Stimulated activated CD8-positive, alpha-beta memory T cell treated with anti-CD3 and anti-CD28 coated beads, Interleukin-15, amount 100 ng/mL, for 48 hours (primary cell): Measurements from ENCODE around the gene CNN1.

ENCODE experiments used
- DNase-seq, 2 donors: peaks; one replicate each; pipeline ENCODE4 v3.0.0-alpha.2; 2020; ENCODE audit warnings: low read depth in 2 of 2

CNN1 gene

GRCh38 chr19:11538232-11539036, at the start of gene CNN1:
TSS of gene CNN1 (plus strand) at chr19:11538851. CDS start at chr19:11538928, 77 bp downstream.
- no peak for DNase-seq

DNA sequence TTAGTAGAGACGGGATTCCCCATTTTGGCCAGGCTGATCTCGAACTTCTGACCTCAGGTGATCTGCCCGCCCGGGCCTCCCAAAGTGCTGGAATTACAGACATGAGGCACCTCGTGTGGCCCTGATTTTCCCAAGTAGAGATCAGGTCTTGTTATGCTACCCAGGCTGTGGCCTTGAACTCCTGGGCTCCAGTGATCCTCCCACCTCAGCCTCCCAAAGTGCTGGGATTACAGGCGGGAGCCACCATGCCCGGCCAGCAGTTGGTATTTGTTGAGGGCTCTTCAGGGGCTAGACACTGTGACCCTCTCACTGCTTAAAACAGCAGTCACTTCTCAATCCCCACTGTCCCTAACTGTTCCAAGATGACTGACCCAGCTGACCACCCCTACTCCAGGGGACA, 49.3 kb upstream of the CNN1 start:
- no peak for DNase-seq

GRCh38 chr19:11494634-11495285, 43.9 kb upstream of the CNN1 start:
- DNase-seq: no peak

GRCh38 chr19:11495481-11495880, 43.2 kb upstream of the CNN1 start:
- DNase-seq: no peak

DNA sequence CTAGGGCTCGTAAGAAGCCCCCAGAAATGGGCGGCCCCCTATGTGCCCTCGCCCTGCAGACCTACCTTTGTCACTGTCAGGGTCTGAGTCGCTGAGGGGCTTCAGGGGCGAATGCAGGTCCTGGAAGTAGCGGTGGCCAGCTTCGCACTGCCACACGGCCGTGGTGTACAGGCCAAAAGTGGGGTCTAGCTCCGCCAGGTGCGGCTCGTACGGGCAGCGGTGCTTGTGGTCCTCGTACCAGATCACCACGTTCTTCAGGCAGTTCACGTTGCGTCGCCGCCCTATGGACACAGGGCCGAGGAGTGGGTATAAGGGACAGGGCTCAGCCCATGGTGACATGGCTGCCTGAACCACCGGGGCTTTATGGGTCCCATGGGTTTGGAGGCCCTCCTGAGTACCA, 42.8 kb upstream of the CNN1 start:
- DNase-seq: no peak

DNA sequence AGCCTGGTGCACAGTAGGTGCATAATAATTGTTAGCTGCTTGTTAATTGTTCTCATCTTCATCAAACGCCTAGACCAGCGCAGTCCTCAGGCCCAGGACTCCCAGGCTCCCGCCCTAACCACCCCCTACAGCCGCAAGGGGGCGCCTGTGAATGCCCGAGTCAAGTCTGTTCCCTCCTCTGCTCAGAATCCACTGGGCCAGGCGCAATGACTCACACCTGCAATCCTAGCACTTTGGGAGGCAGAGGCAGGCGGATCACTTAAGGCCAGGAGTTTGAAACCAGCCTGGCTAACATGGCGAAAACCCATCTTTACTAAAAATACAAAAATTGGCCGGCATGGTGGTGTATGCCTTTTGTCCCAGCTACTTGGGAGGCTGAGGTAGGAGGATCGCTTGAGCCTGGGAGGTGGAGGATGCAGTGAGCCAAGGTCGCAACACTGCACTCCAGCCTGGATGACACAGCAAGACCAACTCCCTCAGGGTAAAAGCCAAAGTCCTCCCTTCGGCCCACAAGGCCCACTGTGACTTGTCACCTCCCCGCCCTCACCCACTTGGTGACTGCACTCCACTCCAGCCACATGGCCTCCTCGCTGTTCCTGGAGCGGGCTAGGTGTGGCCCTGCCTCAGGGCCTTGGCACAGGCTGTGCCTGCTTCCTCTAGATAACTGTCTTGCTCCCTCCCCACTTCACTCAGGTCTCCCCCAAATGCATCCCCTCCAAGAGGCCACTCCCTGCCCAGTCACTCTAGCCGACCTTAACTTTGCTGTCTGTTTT, 42.1 kb upstream of the CNN1 start:
- peak; percentile 39 to 47 for DNase-seq

DNA sequence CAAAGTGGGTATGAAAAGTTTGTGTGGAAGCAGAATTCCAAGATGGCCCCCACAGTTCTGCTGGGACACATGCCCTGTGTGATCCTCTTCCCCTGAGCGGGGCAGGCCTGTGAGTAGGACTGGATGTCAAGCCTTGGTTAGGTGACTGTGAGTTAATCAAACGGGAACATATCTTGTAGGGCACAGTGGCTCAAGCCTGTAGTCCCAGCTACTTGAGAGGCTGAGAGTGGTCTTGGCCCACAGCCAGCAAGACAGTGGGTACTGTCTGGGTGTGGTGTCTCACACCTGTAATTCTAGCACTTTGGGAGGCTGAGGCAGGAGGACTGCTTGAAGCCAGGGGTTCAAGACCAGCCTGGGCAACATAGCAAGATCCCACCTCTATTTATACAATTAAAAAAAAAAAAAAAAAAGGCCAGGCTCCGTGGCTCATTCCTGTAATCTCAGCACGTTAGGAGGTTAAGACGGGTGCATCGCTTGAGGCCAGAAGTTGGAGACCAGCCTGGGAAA, 39.4 kb upstream of the CNN1 start:
- no peak for DNase-seq

GRCh38 chr19:11499890-11500420, 38.7 kb upstream of the CNN1 start:
- DNase-seq: no peak

DNA sequence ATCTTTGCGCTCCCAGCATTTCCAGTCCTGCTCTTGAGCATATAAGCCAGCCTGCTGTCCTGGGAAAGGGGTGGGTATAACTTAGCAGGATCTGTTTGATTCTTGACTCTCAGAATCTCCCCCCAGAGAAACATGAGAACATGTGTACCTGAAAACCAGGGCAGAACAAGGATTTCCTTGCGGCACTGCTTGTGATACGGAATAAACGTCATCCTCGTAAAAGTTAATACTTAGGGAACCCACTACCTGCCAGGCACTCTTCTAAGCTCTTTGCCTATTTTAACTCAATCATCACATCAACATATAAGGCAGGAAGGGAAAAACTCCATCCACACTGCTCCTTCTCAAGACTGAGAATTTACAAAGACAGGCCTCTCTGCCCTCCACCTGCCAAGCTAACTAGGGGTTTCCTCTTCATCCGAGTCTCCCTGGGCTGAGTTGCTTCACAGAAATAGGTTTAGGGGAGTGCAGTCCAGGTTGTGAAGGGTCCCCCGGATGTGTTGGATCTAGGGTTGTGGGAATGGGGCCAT, 34.1 kb upstream of the CNN1 start:
- DNase-seq: no peak

DNA sequence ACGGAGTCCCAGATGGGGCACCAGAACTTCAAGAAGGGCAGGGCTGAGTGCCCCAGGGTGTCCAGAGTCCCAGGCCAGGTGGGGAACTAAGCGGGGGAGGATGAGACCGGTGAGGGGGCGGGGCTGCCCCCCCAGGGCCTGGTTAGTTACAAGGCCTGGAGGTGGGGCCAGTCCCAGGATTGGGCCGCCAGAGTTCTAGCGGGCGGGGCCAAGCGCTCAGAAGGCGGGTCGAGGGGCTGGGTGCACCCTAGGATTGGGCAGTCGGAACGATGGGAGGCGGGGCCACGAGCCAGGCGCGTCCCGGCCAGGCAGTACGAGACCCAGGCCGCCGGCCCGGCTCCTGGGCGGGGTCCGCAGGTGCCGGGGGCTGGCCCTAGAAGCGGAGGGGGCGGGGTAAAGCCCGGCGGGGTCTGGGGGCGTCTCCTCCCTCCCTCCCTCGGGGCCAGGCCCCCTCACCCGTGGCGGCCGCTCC, 33.6 kb upstream of the CNN1 start:
- peak; percentile 96 for DNase-seq

GRCh38 chr19:11505504-11506100, 33.0 kb upstream of the CNN1 start, which contains the start of gene ZNF653:
TSS of gene ZNF653 (minus strand) at chr19:11505839. CDS start at chr19:11505786, 53 bp downstream.
- peak; percentile 90 to 92 for DNase-seq

DNA sequence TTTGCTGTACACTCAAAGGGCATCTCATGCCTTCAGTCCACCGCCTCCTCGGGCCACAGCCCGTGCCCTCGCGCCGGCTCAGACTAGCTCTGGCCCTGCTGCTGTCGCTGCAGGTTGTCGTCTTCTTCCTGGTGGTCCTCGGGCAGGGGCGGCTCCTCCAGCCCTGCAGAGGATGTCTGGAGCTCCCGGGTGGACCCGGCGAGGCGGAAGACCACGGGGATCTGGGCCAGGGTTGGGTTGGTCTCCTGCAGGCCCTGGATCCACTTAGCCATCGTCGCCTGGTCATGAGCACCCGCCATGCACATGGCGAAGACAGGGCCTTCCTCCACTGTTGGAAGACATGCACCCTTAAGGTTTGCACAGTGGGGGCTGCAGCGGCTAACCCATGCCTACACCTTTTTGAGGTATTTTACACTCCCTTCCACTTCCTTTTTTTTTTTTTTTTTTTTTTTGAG, 32.5 kb upstream of the CNN1 start:
- peak in 1 of 2 donors; percentile 19 for DNase-seq

- no peak for DNase-seq
These were observed 31.7 kb upstream of the CNN1 start for GRCh38 chr19:11506967-11507366.

- no peak for DNase-seq
These were observed 31.1 kb upstream of the CNN1 start for GRCh38 chr19:11507370-11508078.

- DNase-seq: no peak
These were observed 28.2 kb upstream of the CNN1 start for GRCh38 chr19:11510444-11510843.

DNA sequence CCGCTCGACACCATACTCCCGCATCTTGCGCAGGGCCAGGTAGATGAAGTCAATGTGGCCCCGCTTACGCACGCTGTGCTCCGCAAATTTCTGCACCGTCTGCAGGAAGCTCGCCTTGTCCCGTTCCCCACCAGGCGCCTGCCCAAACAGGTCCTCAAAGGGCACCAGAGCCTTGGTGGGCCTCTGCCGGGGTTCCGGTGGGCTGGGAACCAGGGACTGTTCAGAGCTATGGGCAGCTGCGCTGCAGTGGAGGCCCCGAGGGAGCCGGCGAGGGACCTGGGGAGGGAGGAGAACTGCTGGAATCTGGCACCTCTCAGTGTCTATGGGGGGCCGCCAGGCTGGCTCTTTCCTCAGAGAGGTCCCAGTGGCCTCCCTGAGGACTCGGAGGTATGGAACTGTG, 24.7 kb upstream of the CNN1 start:
- no peak for DNase-seq

- no peak for DNase-seq
These were observed 19.5 kb upstream of the CNN1 start for GRCh38 chr19:11519138-11519537.

- DNase-seq: peak; percentile 90 to 92
These were observed 9.9 kb upstream of the CNN1 start, which contains the start of gene ECSIT for GRCh38 chr19:11528551-11529341. TSS of gene ECSIT (minus strand) at chr19:11529134. CDS start at chr19:11519170, 9,964 bp downstream.

DNA sequence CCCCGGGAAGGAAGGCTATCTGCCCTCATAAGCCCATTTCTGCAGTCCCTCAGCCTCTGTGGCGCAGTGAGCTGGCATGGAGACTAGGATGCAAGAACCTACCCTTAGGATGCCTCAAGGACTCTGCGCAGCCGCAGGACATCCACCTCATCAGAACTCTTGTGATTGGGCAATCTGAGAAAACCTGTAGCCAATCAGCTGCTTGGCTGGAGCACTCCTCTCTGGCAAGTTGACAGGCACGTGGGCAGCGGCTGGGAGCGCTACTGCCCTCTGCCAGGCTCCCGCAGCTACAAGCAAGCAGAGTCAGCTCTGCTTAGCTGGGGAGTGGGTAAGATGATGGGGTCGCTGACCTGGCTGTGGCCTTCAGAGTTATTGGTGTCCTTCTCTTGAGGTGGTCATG, 8.2 kb upstream of the CNN1 start:
- peak; percentile 42 to 49 for DNase-seq
